Measurements from ENCODE around the gene CD2.
A peak's percentile ranks its signal among the peaks of the same experiment; 100 is the strongest.

The CD2 gene

GRCh38 chr1:116760996-116761665 lies 6.9 kb downstream of the CD2 start:
- DNase-seq = no peak

DNA sequence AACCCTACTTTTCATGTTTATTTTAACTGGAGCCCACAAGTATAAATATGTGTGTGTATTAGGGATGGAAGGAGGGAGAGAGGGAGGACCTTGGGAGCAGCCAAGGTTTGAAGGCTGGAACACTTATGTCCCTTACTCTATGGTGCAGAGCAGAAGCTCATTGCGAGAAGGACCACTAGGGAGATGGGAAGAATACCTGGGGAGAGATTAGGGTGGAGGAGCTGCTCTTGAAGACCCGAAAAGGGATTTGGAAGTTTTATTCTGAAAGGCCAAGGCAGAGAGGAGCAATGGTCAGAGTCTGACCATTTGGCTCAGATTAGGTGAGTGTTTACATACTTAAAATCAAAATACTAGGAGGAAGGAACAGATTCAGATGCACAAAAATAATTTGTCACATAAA lies 8.1 kb downstream of the CD2 start:
- no peak for DNase-seq

DNA sequence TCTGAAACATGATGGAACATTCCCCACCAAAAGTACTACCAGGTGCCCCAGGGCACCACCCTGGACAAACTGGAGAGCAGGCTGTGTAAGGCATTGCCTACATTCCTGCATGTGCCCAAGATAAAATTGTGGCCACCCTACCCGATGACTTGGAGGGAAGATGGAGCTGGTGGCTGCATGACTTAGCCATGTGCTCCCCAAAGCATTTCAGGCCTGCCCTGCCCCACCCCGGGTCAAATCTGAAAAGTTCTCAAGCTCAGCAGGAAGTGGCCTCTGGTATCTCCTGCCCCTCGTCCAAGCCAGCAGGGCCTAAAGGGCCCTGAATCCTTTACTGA lies 8.5 kb downstream of the CD2 start:
- peak; percentile 74 for DNase-seq

DNA sequence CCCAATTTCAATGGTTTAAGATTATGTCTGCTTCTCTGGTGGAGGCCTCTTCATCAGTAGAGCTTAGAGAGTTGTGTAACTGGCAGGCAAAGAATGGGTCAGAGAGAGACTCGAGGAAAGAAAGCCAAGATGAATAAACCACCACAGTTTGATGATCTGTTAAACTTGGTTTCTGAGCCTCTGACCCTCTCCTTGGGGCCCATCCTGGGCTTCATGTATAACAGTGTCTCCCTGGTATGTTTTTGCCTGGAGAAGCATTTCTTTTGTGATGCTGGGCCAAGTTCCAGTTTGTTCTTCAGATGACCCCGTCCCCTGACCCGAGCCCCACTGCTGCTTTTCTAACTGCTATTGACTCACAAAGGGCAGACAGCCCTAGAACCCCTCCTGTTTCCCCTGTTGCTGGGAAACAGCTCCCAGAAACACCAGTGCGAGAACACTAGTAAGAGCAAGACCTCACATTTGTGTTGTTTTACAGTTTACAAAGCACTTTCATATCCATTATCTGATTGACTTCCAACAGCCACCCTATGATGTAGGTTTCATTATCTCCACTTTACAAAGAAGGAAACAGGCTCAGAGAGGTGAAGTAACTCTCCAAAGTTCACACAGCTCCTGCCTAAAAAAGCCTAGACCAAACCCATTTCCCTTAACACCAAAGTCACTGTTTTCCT lies 9.0 kb downstream of the CD2 start:
- DNase-seq = peak; percentile 84

- DNase-seq = peak; percentile 85
Measured at GRCh38 chr1:116763787-116764465, 9.7 kb downstream of the CD2 start.

DNA sequence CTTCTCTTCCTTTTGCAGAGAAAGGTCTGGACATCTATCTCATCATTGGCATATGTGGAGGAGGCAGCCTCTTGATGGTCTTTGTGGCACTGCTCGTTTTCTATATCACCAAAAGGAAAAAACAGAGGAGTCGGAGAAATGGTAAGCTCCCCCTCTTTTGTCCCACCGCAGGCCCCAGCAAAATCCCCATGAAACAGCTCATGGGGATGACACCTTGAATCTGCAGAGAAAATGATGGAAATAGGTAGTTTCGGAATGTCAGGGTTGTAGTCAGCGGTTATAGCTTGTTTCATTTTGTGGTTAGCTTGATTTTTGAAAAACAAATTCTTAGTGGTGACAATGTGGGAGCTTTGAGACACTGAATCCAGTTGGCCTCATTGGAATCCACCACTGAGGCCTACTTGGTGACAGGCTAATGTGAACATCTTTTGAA lies 10.3 kb downstream of the CD2 start:
- peak; percentile 85 for DNase-seq

DNA sequence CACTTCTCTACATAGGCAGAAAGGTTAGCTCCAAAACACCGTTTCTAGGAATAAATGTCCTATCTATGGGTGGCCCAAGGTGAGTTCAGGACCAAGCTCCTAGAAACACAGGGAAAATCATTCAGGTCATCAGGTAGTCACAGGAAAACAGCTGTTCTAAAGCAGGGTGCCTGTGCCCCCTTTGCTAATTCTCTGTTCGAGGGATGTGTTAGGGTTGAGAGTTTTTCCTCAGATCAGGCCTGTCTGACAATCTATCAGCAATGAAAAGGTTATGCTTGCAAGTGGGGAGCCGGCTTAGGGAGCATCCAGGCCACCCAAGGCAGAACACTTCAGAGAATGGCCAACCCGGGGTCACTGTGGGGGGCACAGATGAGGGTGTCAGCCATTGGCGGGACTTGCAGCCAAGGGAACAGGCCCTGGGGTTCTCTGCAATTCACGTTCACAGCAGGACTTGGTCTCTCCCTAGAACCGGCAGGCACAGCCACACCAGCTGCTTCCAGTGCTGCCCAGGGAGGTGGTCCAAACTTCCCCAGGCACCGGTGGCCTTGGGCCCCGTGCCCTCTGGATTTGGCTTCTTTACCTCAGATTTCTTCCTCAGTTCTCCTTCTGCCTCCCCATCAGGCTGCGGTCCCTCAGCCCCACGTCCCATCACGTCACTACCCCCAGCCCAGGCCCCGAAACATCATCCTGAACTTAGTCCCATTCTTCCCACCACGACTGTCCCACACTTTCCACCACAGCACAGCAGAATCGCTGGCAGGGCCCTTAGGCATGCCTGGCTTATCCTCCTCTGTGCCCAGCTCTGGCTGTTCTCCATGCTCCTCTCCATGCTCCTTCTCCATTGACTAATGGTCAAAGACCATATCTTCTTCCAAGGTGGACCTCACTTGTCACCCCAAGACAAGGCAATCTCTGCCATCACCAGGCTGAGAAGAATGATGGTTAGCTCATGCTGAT lies 11.0 kb downstream of the CD2 start:
- DNase-seq = peak; percentile 64

DNA sequence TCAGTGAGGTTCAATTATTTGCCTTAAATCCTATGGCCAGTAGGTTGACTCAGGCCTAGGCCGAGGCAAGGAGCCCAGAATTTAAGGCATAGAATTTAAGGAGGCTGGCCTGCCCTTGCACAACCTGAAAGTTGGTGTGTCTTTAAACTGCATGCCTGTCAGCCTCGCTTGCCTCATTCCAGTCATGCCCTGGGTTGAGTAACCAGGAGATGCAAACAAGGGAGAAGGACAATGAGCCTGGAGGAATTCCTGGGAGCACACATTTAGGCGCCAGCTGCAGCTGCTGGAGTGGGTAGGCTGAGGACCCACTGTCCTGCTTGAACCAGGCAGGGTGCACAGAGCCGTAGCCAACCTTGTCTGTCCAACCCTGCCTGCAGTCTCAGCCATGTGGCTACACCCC lies 11.7 kb downstream of the CD2 start:
- no peak for DNase-seq

GRCh38 chr1:116766616-116767469 lies 12.6 kb downstream of the CD2 start:
- DNase-seq = peak; percentile 77

GRCh38 chr1:116767782-116768382 lies 13.7 kb downstream of the CD2 start:
- no peak for DNase-seq

- DNase-seq = no peak
Measured at GRCh38 chr1:116768416-116769103, 14.3 kb downstream of the CD2 start.

GRCh38 chr1:116769104-116769452 lies 14.8 kb downstream of the CD2 start:
- DNase-seq = no peak

DNA sequence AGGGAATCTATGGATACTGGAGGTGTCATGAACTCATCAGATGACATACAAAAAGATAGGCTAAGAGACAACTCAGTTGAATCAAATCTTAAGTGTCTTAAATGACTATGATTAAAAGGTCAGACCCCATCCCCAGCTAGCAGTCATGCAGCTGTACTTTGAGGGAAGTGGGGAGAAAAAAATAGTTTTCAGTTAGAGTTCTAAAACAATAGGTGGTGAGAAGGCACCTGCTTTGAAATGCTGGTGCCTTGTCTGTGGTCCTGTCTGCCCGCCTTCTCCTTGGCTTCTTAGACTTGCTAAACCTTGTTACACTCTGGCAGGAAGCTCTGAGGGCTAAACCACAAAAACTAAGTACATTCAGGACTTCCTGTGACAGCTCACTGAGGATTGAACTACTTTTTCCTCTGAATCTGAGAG lies 15.3 kb downstream of the CD2 start:
- DNase-seq = peak; percentile 86

- DNase-seq = no peak
Measured at GRCh38 chr1:116769994-116770393, 15.8 kb downstream of the CD2 start.

GRCh38 chr1:116770625-116771024 lies 16.4 kb downstream of the CD2 start:
- DNase-seq = no peak

- DNase-seq = no peak
Measured at GRCh38 chr1:116771997-116772647, 17.9 kb downstream of the CD2 start.

GRCh38 chr1:116772648-116773045 lies 18.4 kb downstream of the CD2 start:
- DNase-seq = no peak

- no peak for DNase-seq
Measured at GRCh38 chr1:116775116-116775752, 21.0 kb downstream of the CD2 start.

- DNase-seq = no peak
Measured at GRCh38 chr1:116777831-116778830, 23.9 kb downstream of the CD2 start.

Data from activated effector memory CD4-positive, alpha-beta T cell treated with anti-CD3 and anti-CD28 coated beads, Interleukin-2, amount 50 U/mL, for 16 hours (primary cell).